ENCODE data around the gene MRO.

DNA sequence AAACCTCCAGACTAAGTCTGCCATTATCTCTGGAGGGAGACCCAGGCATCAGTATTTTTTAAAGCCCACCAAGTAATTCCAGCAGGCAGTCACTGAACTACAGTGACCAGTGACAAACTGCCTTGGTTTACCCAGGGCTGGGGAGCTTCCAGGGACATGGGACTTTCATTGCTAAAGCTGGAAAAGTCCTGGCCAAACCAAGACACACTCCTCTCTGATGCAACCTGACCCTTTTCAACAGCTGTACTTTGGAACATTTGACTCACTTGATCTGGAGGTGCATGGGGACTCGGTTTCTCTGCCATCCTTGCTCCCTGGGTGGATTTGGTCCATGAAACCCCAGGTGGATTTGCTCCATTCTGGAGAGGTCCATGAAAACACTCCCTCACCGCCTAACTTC is 7.0 kb downstream of the MRO start:
- TF ChIP-seq, protein P1, sequence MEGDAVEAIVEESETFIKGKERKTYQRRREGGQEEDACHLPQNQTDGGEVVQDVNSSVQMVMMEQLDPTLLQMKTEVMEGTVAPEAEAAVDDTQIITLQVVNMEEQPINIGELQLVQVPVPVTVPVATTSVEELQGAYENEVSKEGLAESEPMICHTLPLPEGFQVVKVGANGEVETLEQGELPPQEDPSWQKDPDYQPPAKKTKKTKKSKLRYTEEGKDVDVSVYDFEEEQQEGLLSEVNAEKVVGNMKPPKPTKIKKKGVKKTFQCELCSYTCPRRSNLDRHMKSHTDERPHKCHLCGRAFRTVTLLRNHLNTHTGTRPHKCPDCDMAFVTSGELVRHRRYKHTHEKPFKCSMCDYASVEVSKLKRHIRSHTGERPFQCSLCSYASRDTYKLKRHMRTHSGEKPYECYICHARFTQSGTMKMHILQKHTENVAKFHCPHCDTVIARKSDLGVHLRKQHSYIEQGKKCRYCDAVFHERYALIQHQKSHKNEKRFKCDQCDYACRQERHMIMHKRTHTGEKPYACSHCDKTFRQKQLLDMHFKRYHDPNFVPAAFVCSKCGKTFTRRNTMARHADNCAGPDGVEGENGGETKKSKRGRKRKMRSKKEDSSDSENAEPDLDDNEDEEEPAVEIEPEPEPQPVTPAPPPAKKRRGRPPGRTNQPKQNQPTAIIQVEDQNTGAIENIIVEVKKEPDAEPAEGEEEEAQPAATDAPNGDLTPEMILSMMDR (IDR thresholded peaks at IDR 0.05): no peak
- no peak for TF ChIP-seq POLR2A (IDR thresholded peaks at IDR 0.05)

Measured in adrenal gland (tissue), 5 donors.